ENCODE data around the gene BAIAP2. TPM values are rescaled to one million over a fixed set of nuclear protein-coding genes. Genes with fewer than 3 reads are reported as not detected.

The BAIAP2 gene
- total RNA-seq, 1 donor from 2014 or later, result 80.3 TPM

GRCh38 chr17:81045590-81046095 lies 10.7 kb downstream of the BAIAP2 start:
- Histone ChIP-seq H3K36me3 (ENCODE audit: control insufficient read depth, insufficient read depth, low read length) (no peaks in the 10 kb centered on the region), H3K4me3 (ENCODE audit: low read depth, low read length) (no peak overlapping the region), H3K27me3 (ENCODE audit: control insufficient read depth, insufficient read depth, low read length) (no peaks in the 10 kb centered on the region)
- TF ChIP-seq, protein P1, sequence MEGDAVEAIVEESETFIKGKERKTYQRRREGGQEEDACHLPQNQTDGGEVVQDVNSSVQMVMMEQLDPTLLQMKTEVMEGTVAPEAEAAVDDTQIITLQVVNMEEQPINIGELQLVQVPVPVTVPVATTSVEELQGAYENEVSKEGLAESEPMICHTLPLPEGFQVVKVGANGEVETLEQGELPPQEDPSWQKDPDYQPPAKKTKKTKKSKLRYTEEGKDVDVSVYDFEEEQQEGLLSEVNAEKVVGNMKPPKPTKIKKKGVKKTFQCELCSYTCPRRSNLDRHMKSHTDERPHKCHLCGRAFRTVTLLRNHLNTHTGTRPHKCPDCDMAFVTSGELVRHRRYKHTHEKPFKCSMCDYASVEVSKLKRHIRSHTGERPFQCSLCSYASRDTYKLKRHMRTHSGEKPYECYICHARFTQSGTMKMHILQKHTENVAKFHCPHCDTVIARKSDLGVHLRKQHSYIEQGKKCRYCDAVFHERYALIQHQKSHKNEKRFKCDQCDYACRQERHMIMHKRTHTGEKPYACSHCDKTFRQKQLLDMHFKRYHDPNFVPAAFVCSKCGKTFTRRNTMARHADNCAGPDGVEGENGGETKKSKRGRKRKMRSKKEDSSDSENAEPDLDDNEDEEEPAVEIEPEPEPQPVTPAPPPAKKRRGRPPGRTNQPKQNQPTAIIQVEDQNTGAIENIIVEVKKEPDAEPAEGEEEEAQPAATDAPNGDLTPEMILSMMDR (IDR thresholded peaks at IDR 0.05; ENCODE audit: insufficient read depth, low read length, poor library complexity, severe bottlenecking), result no peak
- no peak for DNase-seq (ENCODE audit: low read depth)

GRCh38 chr17:81046132-81046769 lies 11.3 kb downstream of the BAIAP2 start:
- Histone ChIP-seq H3K27me3 (ENCODE audit: control insufficient read depth, insufficient read depth, low read length) (no peaks in the 10 kb centered on the region), H3K4me3 (ENCODE audit: low read depth, low read length) (no peak overlapping the region), H3K36me3 (ENCODE audit: control insufficient read depth, insufficient read depth, low read length) (no peaks in the 10 kb centered on the region)
- DNase-seq (ENCODE audit: low read depth), result no peak
- TF ChIP-seq, protein P1 (IDR thresholded peaks at IDR 0.05; ENCODE audit: insufficient read depth, low read length, poor library complexity, severe bottlenecking), result no peak

GRCh38 chr17:81046770-81047359 lies 11.9 kb downstream of the BAIAP2 start:
- DNase-seq (ENCODE audit: low read depth), result no peak
- Histone ChIP-seq H3K27me3 (ENCODE audit: control insufficient read depth, insufficient read depth, low read length) (no peaks in the 10 kb centered on the region), H3K4me3 (ENCODE audit: low read depth, low read length) (no peak overlapping the region), H3K36me3 (ENCODE audit: control insufficient read depth, insufficient read depth, low read length) (no peaks in the 10 kb centered on the region)
- TF ChIP-seq, protein P1 (IDR thresholded peaks at IDR 0.05; ENCODE audit: insufficient read depth, low read length, poor library complexity, severe bottlenecking), result no peak

DNA sequence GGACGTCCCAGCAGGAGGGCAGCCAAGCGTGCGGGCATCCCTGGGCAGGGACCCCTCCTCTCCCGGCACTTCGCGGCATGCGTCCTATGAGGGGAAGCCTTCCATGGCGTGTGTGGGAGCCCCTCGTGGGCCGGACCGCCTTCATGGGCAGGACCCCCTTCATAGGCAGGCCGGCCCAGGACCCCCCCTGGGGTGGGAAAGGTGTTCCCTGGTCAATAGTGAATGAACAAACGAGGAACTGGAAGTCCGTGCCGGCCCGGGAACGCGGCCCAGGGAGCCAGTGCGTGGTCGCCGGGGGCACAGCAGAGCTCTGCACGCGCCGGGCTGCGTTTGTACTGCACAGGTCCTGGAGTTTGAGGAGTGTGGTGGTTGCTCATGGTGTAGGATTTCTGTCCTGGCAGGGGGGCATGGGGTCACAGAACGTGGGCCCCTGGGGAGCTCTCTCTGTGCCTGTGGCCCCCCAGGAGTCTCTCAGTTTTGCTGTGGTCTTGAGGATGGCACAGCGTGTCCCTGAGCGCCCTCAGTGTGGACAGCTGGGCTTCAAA lies 13.9 kb downstream of the BAIAP2 start:
- TF ChIP-seq, protein P1 (IDR thresholded peaks at IDR 0.05; ENCODE audit: insufficient read depth, low read length, poor library complexity, severe bottlenecking), result no peak
- no peaks in the 10 kb centered on the region for H3K36me3 ChIP-seq (ENCODE audit: control insufficient read depth, insufficient read depth, low read length)

GRCh38 chr17:81049372-81049911 lies 14.5 kb downstream of the BAIAP2 start:
- Histone ChIP-seq H3K4me3 (ENCODE audit: low read depth, low read length) (no peak overlapping the region), H3K36me3 (ENCODE audit: control insufficient read depth, insufficient read depth, low read length) (no peaks in the 10 kb centered on the region), H3K27me3 (ENCODE audit: control insufficient read depth, insufficient read depth, low read length) (no peaks in the 10 kb centered on the region)
- TF ChIP-seq, protein P1 (IDR thresholded peaks at IDR 0.05; ENCODE audit: insufficient read depth, low read length, poor library complexity, severe bottlenecking), result peak; percentile 3
- DNase-seq (ENCODE audit: low read depth), result no peak

More for the DNA sequence above, 13.9 kb downstream of the BAIAP2 start:
- no peak for DNase-seq (ENCODE audit: low read depth)
- Histone ChIP-seq H3K27me3 (ENCODE audit: control insufficient read depth, insufficient read depth, low read length) (no peaks in the 10 kb centered on the region), H3K4me3 (ENCODE audit: low read depth, low read length) (no peak overlapping the region)
